ENCODE measurements around the gene MLPH.

DNA sequence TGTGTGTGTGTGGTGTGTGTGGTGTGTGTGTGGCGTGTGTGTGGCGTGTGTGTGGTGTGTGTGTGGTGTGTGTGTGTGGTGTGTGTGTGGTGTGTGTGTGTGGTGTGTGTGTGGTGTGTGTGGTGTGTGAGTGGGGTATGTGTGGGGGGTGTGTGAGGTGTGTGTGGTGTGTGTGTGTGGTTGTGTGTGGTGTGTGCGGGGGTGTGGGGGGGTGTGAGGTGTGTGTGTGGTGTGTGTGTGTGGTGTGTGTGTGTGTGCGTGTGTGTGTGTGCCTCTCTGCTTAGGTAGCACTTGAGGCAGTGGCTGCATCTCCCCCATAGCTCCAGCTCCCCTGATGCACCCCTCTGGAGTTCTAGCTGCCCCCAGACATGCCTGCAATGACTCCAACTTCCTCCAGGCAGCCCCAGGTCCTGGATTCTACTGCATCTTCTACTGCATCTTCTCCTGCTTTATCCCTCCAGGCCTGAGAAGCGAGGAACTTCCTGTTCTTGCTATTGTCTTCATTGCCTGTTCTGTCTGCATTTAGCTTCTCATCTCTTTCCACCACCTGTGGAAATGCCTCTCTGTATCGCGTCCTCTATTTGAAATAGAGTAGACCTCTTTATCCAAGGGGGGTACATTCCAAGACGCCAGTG lies 22.2 kb upstream of the MLPH start:
- TF ChIP-seq EZH2phosphoT487 (IDR thresholded peaks at IDR 0.05; ENCODE audit: insufficient read depth, low read depth) (no peak), EZH2 (IDR thresholded peaks at IDR 0.05; ENCODE audit: insufficient read depth, poor library complexity, severe bottlenecking) (no peak)

Measured in GM23248 (cell line).